Measurements from ENCODE around the gene TNFSF12.
"Not testable (repeated sequence)": the region's sequence is repeated elsewhere in the genome, so short reads cannot be mapped to it uniquely, and the experiment has no call there.

Gene TNFSF12

GRCh38 chr17:7593296-7593695, 44.4 kb downstream of the TNFSF12 start:
- no peak for TF ChIP-seq CTCF (conservative IDR thresholded peaks at IDR 0.05; ENCODE audit: low read depth, low read length)
- H3K4me3 ChIP-seq (ENCODE audit: low read depth, low read length): no peak overlapping the region
- DNase-seq (ENCODE audit: low read depth): no peak

- H3K4me3 ChIP-seq (ENCODE audit: low read depth, low read length); DNase-seq (ENCODE audit: low read depth): not testable (repeated sequence)
Measured at GRCh38 chr17:7597561-7597960, 48.7 kb downstream of the TNFSF12 start.

GRCh38 chr17:7606280-7606679, 57.4 kb downstream of the TNFSF12 start:
- TF ChIP-seq CTCF (conservative IDR thresholded peaks at IDR 0.05; ENCODE audit: low read depth, low read length): no peak
- no peak overlapping the region for H3K4me3 ChIP-seq (ENCODE audit: low read depth, low read length)
- DNase-seq (ENCODE audit: low read depth): no peak
